Mesendoderm (in vitro differentiated cells): Measurements from ENCODE around the gene GRIK4.

Experiments used
- DNase-seq: peaks from one replicate; pipeline ENCODE4 v3.0.0; 2013
- H2AK5ac ChIP-seq: 2 replicates; pipeline ENCODE4 v1.6.1; 2013; ENCODE audit warnings: low read length, inconsistent platforms
- H2BK120ac ChIP-seq: 2 replicates; pipeline ENCODE4 v1.6.1; 2013; ENCODE audit warnings: low read depth, mild to moderate bottlenecking, low read length, moderate library complexity, mixed read lengths
- H2BK15ac ChIP-seq: replicated peaks from 2 replicates; pipeline ENCODE4 v1.6.1; 2013; ENCODE audit warnings: low read depth, mild to moderate bottlenecking, moderate library complexity
- H2BK5ac ChIP-seq: 2 replicates; pipeline ENCODE4 v1.6.1; 2013; ENCODE audit warnings: low read length, inconsistent platforms
- H3K18ac ChIP-seq: 2 replicates; pipeline ENCODE4 v1.6.1; 2013; ENCODE audit warnings: mild to moderate bottlenecking, low read length, mixed read lengths
- H3K23ac ChIP-seq: one replicate; pipeline ENCODE4 v1.6.1; 2013; ENCODE audit warnings: low read length
- H3K27ac ChIP-seq: 2 replicates; pipeline ENCODE4 v1.5.1; 2013; ENCODE audit warnings: low read depth, mild to moderate bottlenecking, inconsistent platforms, low read length, moderate library complexity
- H3K27me3 ChIP-seq: 2 replicates; pipeline ENCODE4 v1.6.1; 2013; ENCODE audit warnings: low read length, control low read depth, mild to moderate bottlenecking, inconsistent platforms; ENCODE audit not compliant: insufficient read depth, poor library complexity
- H3K36me3 ChIP-seq: 2 replicates; pipeline ENCODE4 v1.6.1; 2013; ENCODE audit warnings: low read length, inconsistent platforms; ENCODE audit not compliant: control insufficient read depth, insufficient read depth
- H3K4ac ChIP-seq: one replicate; pipeline ENCODE4 v1.6.1; 2013; ENCODE audit warnings: low read depth, mild to moderate bottlenecking, low read length, moderate library complexity
- H3K4me1 ChIP-seq: 2 replicates; pipeline ENCODE4 v1.6.1; 2013; ENCODE audit warnings: low read depth, low read length, inconsistent platforms; ENCODE audit not compliant: control insufficient read depth
- H3K4me2 ChIP-seq: 2 replicates; pipeline ENCODE4 v1.6.1; 2013; ENCODE audit warnings: low read length
- H3K4me3 ChIP-seq: 2 replicates; pipeline ENCODE4 v1.5.1; 2013; ENCODE audit warnings: mild to moderate bottlenecking, low read length
- H3K56ac ChIP-seq: one replicate; pipeline ENCODE4 v1.6.1; 2013; ENCODE audit warnings: low read length
- H3K79me1 ChIP-seq: 2 replicates; pipeline ENCODE4 v1.6.1; 2013; ENCODE audit warnings: low read length, inconsistent platforms
- H3K79me2 ChIP-seq: 2 replicates; pipeline ENCODE4 v1.6.1; 2013; ENCODE audit warnings: mild to moderate bottlenecking, low read length; ENCODE audit not compliant: control insufficient read depth, insufficient read depth
- H3K9ac ChIP-seq: 2 replicates; pipeline ENCODE4 v1.6.1; 2013; ENCODE audit warnings: low read length, inconsistent platforms
- H4K5ac ChIP-seq: one replicate; pipeline ENCODE4 v1.6.1; 2013; ENCODE audit warnings: low read length
- H4K8ac ChIP-seq: one replicate; pipeline ENCODE4 v1.6.1; 2013; ENCODE audit warnings: low read depth, mild to moderate bottlenecking, control low read depth, low read length, moderate library complexity
- WGBS: extraction: QIAGEN DNeasy Blood & Tissue Kit; methylation state at CpG from one replicate; pipeline ENCODE4 v1.1.7; 2013; ENCODE audit warnings: low lambda C conversion rate, missing lambda C conversion rate; ENCODE audit not compliant: insufficient coverage; ENCODE audit errors: extremely low coverage; 5-methylcytosine and 5-hydroxymethylcytosine counted together

Gene GRIK4

DNA sequence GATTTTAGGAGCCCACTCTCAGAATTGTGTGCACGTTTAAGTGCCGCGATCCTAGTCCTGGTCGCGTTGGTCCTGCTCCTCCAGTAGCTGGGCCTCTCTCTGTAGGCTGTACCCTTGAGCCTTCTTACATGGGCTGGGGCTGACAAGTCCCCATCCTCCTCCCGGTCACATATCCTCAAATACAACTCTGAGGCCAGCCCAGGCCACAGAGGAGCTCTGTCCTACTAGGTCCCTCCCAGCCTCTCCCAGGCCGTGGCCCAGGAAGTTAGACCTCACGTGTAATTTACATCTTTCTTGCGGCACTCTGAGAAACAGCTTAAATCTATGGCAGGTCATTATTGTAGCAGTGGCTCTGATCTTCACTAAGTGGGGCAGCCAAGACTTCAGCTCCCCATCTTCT is 305.2 kb downstream of the GRIK4 start:
- no CpG with 5 or more reads among the region's 9 CpGs for WGBS
- Histone ChIP-seq H3K56ac (no peak overlapping the region), H3K23ac (no peak overlapping the region), H4K8ac (no peak overlapping the region), H3K4me1 (no peaks in the 10 kb centered on the region), H3K79me1 (no peaks in the 10 kb centered on the region), H2BK15ac (no peak overlapping the region), H3K9ac (no peak overlapping the region), H3K27me3 (no peaks in the 10 kb centered on the region), H2AK5ac (no peak overlapping the region), H3K79me2 (no peaks in the 10 kb centered on the region), H2BK5ac (no peak overlapping the region), H3K4ac (no peak overlapping the region), H3K4me2 (no peak overlapping the region), H4K5ac (no peak overlapping the region), H3K4me3 (no peak overlapping the region), H2BK120ac (no peak overlapping the region), H3K27ac (no peak overlapping the region), H3K18ac (no peak overlapping the region), H3K36me3 (no peaks in the 10 kb centered on the region)
- DNase-seq: no peak

- no peak overlapping the region for H3K4ac ChIP-seq
- H3K18ac ChIP-seq: no peak overlapping the region
- H3K79me2 ChIP-seq: no peaks in the 10 kb centered on the region
- no peak overlapping the region for H3K56ac ChIP-seq
- H2BK5ac ChIP-seq: no peak overlapping the region
- H3K27me3 ChIP-seq: no peaks in the 10 kb centered on the region
- H3K4me3 ChIP-seq: no peak overlapping the region
- H3K4me2 ChIP-seq: no peak overlapping the region
- no peak for DNase-seq
- no peaks in the 10 kb centered on the region for H3K36me3 ChIP-seq
- H2BK120ac ChIP-seq: no peak overlapping the region
- no peak overlapping the region for H2AK5ac ChIP-seq
- H3K4me1 ChIP-seq: no peaks in the 10 kb centered on the region
- no peak overlapping the region for H4K5ac ChIP-seq
- H3K79me1 ChIP-seq: no peaks in the 10 kb centered on the region
- H4K8ac ChIP-seq: no peak overlapping the region
- H3K9ac ChIP-seq: no peak overlapping the region
- WGBS: no CpG with 5 or more reads among the region's 2 CpGs
- H3K27ac ChIP-seq: no peak overlapping the region
- no peak overlapping the region for H2BK15ac ChIP-seq
- no peak overlapping the region for H3K23ac ChIP-seq
Observed at GRCh38 chr11:120817158-120817557, 305.6 kb downstream of the GRIK4 start.

DNA sequence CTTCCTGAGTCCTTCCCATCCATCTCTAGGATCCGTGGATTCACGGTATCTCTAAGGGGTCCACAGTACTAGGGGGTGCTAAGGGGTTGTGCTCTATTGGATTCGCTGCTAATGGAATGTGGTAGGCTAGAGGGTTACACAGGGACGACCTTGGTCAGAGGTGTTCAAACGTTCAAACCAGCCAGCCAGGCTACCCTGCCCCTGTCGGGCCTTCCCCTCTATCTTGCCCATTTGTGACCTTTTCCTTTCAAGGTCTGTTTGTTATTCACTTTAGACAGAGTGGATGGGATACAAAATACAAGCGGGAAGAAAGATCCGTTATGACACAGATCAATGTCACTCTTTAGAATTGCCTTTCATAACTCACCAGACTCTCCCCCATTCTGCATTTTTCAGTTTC is 306.5 kb downstream of the GRIK4 start:
- H3K18ac ChIP-seq: no peak overlapping the region
- H2BK120ac ChIP-seq: no peak overlapping the region
- no peaks in the 10 kb centered on the region for H3K79me1 ChIP-seq
- H3K9ac ChIP-seq: no peak overlapping the region
- H2BK5ac ChIP-seq: no peak overlapping the region
- DNase-seq: no peak
- no peaks in the 10 kb centered on the region for H3K79me2 ChIP-seq
- no peak overlapping the region for H3K4me2 ChIP-seq
- H3K56ac ChIP-seq: no peak overlapping the region
- H3K27ac ChIP-seq: no peak overlapping the region
- no peak overlapping the region for H3K23ac ChIP-seq
- H3K4ac ChIP-seq: no peak overlapping the region
- H4K5ac ChIP-seq: no peak overlapping the region
- no peak overlapping the region for H3K4me3 ChIP-seq
- no peaks in the 10 kb centered on the region for H3K36me3 ChIP-seq
- no peak overlapping the region for H2BK15ac ChIP-seq
- H3K27me3 ChIP-seq: no peaks in the 10 kb centered on the region
- H3K4me1 ChIP-seq: no peaks in the 10 kb centered on the region
- WGBS: no CpG with 5 or more reads among the region's 8 CpGs
- no peak overlapping the region for H4K8ac ChIP-seq
- no peak overlapping the region for H2AK5ac ChIP-seq

- Histone ChIP-seq H2AK5ac (no peak overlapping the region), H3K9ac (no peak overlapping the region), H2BK120ac (no peak overlapping the region), H3K27ac (no peak overlapping the region), H3K4ac (no peak overlapping the region), H3K18ac (no peak overlapping the region), H3K56ac (no peak overlapping the region), H3K79me1 (no peaks in the 10 kb centered on the region), H3K36me3 (no peaks in the 10 kb centered on the region), H2BK5ac (no peak overlapping the region), H3K4me2 (no peak overlapping the region), H4K5ac (no peak overlapping the region), H3K4me3 (no peak overlapping the region), H4K8ac (no peak overlapping the region), H3K23ac (no peak overlapping the region), H2BK15ac (no peak overlapping the region), H3K79me2 (no peaks in the 10 kb centered on the region), H3K4me1 (no peaks in the 10 kb centered on the region), H3K27me3 (no peaks in the 10 kb centered on the region)
- no peak for DNase-seq
- no CpG with 5 or more reads among the region's 7 CpGs for WGBS
Observed at GRCh38 chr11:120819003-120819402, 307.5 kb downstream of the GRIK4 start.

DNA sequence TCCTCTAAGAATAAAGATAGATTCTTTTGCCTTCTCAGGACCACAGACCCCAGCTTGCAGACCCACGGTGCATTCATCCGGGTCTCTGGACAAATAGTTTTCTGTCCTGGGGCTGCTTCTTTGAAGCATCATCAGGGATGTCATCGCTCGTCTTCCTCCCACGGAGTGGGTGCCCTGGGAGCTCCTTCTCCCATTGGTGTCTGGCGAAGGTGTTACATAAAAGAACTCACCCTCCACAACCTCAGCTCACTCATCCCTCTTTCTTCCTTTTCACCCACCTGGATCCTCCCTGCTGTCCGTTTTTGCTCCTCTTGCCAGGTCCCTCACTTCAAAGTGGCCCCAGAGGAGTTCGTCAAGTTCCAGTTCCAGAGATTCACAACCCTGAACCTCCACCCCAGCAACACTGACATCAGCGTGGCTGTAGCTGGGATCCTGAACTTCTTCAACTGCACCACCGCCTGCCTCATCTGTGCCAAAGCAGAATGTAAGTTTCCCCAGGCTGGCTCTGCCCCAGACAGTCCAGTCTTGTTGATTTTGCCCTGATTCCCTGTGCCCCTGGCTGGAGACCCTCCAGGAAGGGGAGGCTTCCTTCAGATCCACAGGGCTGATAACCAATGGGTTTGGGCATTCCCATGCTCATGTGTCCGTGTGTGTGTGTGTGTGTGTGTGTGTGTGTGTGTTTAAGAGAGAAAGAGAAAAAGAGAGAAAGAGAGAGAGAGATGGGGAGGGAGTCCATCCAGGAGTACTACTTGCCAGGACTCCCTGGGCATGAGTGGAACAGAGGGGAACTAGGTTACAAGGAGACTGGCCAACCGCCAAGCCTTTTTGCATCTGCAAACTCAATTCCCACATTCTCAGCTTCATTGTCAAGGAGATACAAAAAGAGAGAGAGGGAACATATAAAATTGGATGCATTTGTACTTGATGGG is 308.2 kb downstream of the GRIK4 start:
- Histone ChIP-seq H3K18ac (no peak overlapping the region), H4K8ac (no peak overlapping the region), H3K27me3 (no peaks in the 10 kb centered on the region), H2AK5ac (no peak overlapping the region), H3K4ac (no peak overlapping the region), H3K36me3 (no peaks in the 10 kb centered on the region), H3K23ac (no peak overlapping the region), H4K5ac (no peak overlapping the region), H3K4me3 (no peak overlapping the region), H2BK120ac (no peak overlapping the region), H2BK5ac (no peak overlapping the region), H3K4me2 (no peak overlapping the region), H3K79me1 (no peaks in the 10 kb centered on the region), H3K4me1 (no peaks in the 10 kb centered on the region), H3K79me2 (no peaks in the 10 kb centered on the region), H3K9ac (no peak overlapping the region), H3K27ac (no peak overlapping the region), H2BK15ac (no peak overlapping the region), H3K56ac (no peak overlapping the region)
- WGBS: no CpG with 5 or more reads among the region's 12 CpGs
- no peak for DNase-seq

DNA sequence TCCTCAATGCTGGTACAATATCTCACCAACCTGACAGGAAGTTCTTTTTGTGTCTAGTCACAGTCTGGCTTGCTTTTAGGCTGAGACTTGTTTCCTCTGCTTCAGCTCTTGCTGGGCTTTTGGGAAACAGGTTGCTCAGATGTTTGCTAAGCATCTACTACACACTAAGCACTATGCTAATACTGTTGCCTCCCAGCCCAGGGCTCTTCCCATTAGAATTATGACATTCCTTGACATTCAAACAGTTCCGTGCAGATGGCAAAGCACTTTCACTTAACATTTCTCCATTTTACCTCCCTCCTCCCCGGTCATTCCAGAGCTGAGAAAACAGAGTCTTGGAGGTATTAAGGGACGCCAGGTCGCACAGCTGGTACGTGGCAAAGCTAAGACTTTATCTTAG is 311.6 kb downstream of the GRIK4 start:
- Histone ChIP-seq H3K4me3 (no peak overlapping the region), H3K4me2 (no peak overlapping the region), H3K27me3 (no peaks in the 10 kb centered on the region), H3K4me1 (no peaks in the 10 kb centered on the region), H2AK5ac (no peak overlapping the region), H3K18ac (no peak overlapping the region), H3K23ac (no peak overlapping the region), H2BK15ac (no peak overlapping the region), H3K79me1 (no peaks in the 10 kb centered on the region), H3K4ac (no peak overlapping the region), H2BK120ac (no peak overlapping the region), H3K27ac (no peak overlapping the region), H2BK5ac (no peak overlapping the region), H4K8ac (no peak overlapping the region), H3K79me2 (no peaks in the 10 kb centered on the region), H3K9ac (no peak overlapping the region), H3K56ac (no peak overlapping the region), H4K5ac (no peak overlapping the region), H3K36me3 (no peaks in the 10 kb centered on the region)
- no CpG with 5 or more reads among the region's 5 CpGs for whole genome bisulfite sequencing
- DNase-seq: no peak
